Liver (tissue), 9 donors: ENCODE measurements around the gene PRKAB1. TPM values are rescaled to one million over a fixed set of nuclear protein-coding genes. Genes with fewer than 3 reads are reported as not detected.

Source experiments
- DNase-seq: peaks from one replicate; pipeline ENCODE4 v3.0.0-alpha.2; 2017; ENCODE audit warnings: low spot score
- H3K27ac ChIP-seq, 2 donors: one replicate each; pipeline ENCODE4 v1.7.0; 2013; ENCODE audit warnings: inconsistent platforms in 2 of 2, low read length in 2 of 2, control low read depth in 1 of 2, low read depth in 1 of 2, mild to moderate bottlenecking in 1 of 2
- H3K27me3 ChIP-seq, 4 donors: one replicate each; pipeline versions ENCODE4 v1.6.1 to v1.7.0; 2013; ENCODE audit warnings: low read length in 3 of 4, inconsistent platforms in 1 of 4, mild to moderate bottlenecking in 1 of 4, moderate library complexity in 1 of 4; ENCODE audit not compliant: control insufficient read depth in 4 of 4, insufficient read depth in 4 of 4
- H3K36me3 ChIP-seq, 4 donors: one replicate each; pipeline versions ENCODE4 v1.6.1 to v1.7.0; 2013; ENCODE audit warnings: low read length in 3 of 4, mild to moderate bottlenecking in 3 of 4, low read depth in 1 of 4, moderate library complexity in 1 of 4; ENCODE audit not compliant: control insufficient read depth in 4 of 4, insufficient read depth in 3 of 4
- H3K4me1 ChIP-seq, 4 donors: one replicate each; pipeline versions ENCODE4 v1.6.1 to v1.7.0; 2013; ENCODE audit warnings: low read length in 3 of 4, mild to moderate bottlenecking in 3 of 4, moderate library complexity in 1 of 4; ENCODE audit not compliant: control insufficient read depth in 4 of 4, insufficient read depth in 4 of 4
- H3K4me3 ChIP-seq, 3 donors: one replicate each; pipeline versions ENCODE4 v1.6.1 to v1.7.0; 2013; ENCODE audit warnings: low read length in 3 of 3, control low read depth in 1 of 3, low read depth in 1 of 3, mild to moderate bottlenecking in 1 of 3
- H3K9ac ChIP-seq, 2 donors: one replicate each; pipeline ENCODE4 v1.7.0; 2013; ENCODE audit warnings: low read length in 2 of 2, mild to moderate bottlenecking in 2 of 2, moderate library complexity in 2 of 2, control low read depth in 1 of 2, low read depth in 1 of 2
- H3K9me3 ChIP-seq, 4 donors: one replicate each; pipeline versions ENCODE4 v1.6.1 to v1.7.0; 2013; ENCODE audit warnings: low read length in 3 of 4; ENCODE audit not compliant: control insufficient read depth in 4 of 4
- CTCF ChIP-seq: fragments of 150-350 bp; IDR thresholded peaks from 2 replicates; pipeline ENCODE4 v1.5.1; 2017; ENCODE audit warnings: improper control_type of control experiment, low read depth, low read length; ENCODE audit not compliant: missing input control
- EGR1 ChIP-seq, 2 donors: IDR thresholded peaks; 2 replicates each; pipeline ENCODE4 v1.6.1; 2016 to 2018; ENCODE audit warnings: antibody characterized with exemption in 2 of 2, low read depth in 2 of 2
- FOXA1 ChIP-seq: IDR thresholded peaks from 2 replicates; pipeline ENCODE4 v1.6.1; 2016; ENCODE audit warnings: antibody characterized with exemption
- FOXA2 ChIP-seq: IDR thresholded peaks from 2 replicates; pipeline ENCODE4 v1.6.1; 2016; ENCODE audit warnings: antibody characterized with exemption
- GABPA ChIP-seq, 2 donors: IDR thresholded peaks in 1 of 2; conservative IDR thresholded peaks in 1 of 2; 2 replicates each; pipeline ENCODE4 v1.6.1; 2016; ENCODE audit warnings: antibody characterized with exemption in 2 of 2, mild to moderate bottlenecking in 1 of 2, moderate library complexity in 1 of 2
- HNF4A ChIP-seq, 2 donors: conservative IDR thresholded peaks; 2 replicates each; pipeline ENCODE4 v1.6.1; 2016; ENCODE audit warnings: antibody characterized with exemption in 2 of 2, mild to moderate bottlenecking in 2 of 2
- HNF4G ChIP-seq: IDR thresholded peaks from 2 replicates; pipeline ENCODE4 v1.6.1; 2016; ENCODE audit warnings: antibody characterized with exemption
- JUND ChIP-seq, 2 donors: IDR thresholded peaks; 2 replicates each; pipeline ENCODE4 v1.6.1; 2016; ENCODE audit warnings: antibody characterized with exemption in 2 of 2
- MAX ChIP-seq: IDR thresholded peaks from 2 replicates; pipeline ENCODE4 v1.6.1; 2016; ENCODE audit warnings: antibody characterized with exemption
- NR2F2 ChIP-seq: IDR thresholded peaks from 2 replicates; pipeline ENCODE4 v1.6.1; 2016; ENCODE audit warnings: antibody characterized with exemption
- RAD21 ChIP-seq, 2 donors: IDR thresholded peaks; 2 replicates each; pipeline ENCODE4 v1.6.1; 2016; ENCODE audit warnings: antibody characterized with exemption in 2 of 2, mild to moderate bottlenecking in 2 of 2
- RXRA ChIP-seq, 2 donors: IDR thresholded peaks; 2 replicates each; pipeline ENCODE4 v1.6.1; 2017 to 2018; ENCODE audit warnings: antibody characterized with exemption in 2 of 2, mild to moderate bottlenecking in 1 of 2
- SP1 ChIP-seq: IDR thresholded peaks from 2 replicates; pipeline ENCODE4 v1.6.1; 2018; ENCODE audit warnings: antibody characterized with exemption, mild to moderate bottlenecking
- TAF1 ChIP-seq: conservative IDR thresholded peaks from 2 replicates; pipeline ENCODE4 v1.6.1; 2016; ENCODE audit warnings: antibody characterized with exemption, mild to moderate bottlenecking
- YY1 ChIP-seq: IDR thresholded peaks from 2 replicates; pipeline ENCODE4 v1.6.1; 2016; ENCODE audit warnings: antibody characterized with exemption, mild to moderate bottlenecking
- ZBTB33 ChIP-seq: IDR thresholded peaks from 2 replicates; pipeline ENCODE4 v1.6.1; 2016; ENCODE audit warnings: antibody characterized with exemption
- WGBS: extraction: QIAGEN DNeasy Blood & Tissue Kit; methylation state at CpG from one replicate; pipeline ENCODE4 v1.1.7; 2013; 5-methylcytosine and 5-hydroxymethylcytosine counted together
- polyA plus RNA-seq, 2 donors: library from polyadenylated mRNA; stranded (reverse) in 1 of 2; unstranded in 1 of 2; fragments of 200-250 nt in 1 of 2; fragments of >200 nt in 1 of 2; fragmentation: Nextera tagmentation in 1 of 2; extraction: Ambion mirVana in 1 of 2; gene quantifications; one replicate each; pipeline versions ENCODE4 v1.2.1 to v1.2.3, GENCODE V29; 2013 to 2015
- total RNA-seq, 2 donors: library from RNA; depleted of rRNA; stranded (reverse); fragments of >200 nt; gene quantifications; one replicate each; pipeline ENCODE4 v1.2.3, GENCODE V29; 2014
- TF ChIP-seq, protein P1 (sequence below): IDR thresholded peaks from 2 replicates; pipeline ENCODE4 v1.6.1; 2016; ENCODE audit warnings: antibody characterized with exemption
- TF ChIP-seq, protein P2 (sequence below): IDR thresholded peaks from 2 replicates; pipeline ENCODE4 v1.6.1; 2016; ENCODE audit warnings: antibody characterized with exemption, mild to moderate bottlenecking
- donor health status: healthy.
- donor health status: healthy.
- donor health status: healthy.
- donor health status: healthy.
- donor health status: healthy.

The PRKAB1 gene
- total and polyA plus RNA-seq, 4 donors = 10.5 to 29.9 (median 11.3) TPM

DNA sequence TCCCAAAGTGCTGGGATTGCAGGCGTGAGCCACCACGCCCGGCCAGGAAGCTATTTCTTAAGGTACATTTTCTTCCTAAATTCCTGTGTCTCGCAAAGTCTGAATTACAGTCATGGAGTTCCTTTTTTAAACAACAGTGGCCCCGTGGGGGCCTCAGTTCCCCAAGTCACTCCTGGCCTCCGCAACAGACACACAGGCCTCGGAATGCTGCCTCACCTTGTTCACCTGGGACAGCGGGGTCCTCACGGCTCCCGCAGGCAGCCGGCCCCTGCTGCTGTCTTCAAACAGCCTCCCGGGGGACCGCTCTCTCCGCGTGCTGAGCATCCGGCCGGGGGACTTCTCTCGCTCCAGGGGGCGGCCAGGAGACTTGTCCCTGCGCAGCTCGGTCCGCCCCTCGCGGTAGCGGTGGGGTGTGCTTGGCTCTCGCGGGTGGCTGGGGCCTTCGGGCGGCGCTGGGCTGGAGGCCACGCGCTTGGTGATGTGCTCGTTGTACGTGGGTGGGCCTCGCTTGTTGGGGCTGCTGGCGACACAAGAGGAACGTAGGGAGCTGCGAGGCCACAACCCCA is 22.1 kb downstream of the PRKAB1 start:
- TF ChIP-seq SP1 (no peak), YY1 (no peak)
- H3K9ac ChIP-seq = no peak overlapping the region
- no peaks in the 10 kb centered on the region for H3K9me3 ChIP-seq
- 98% methylated on average over 38 of the region's 38 CpGs for WGBS
- DNase-seq = no peak
- no peaks in the 10 kb centered on the region for H3K27me3 ChIP-seq
- H3K27ac ChIP-seq = no peak overlapping the region
- H3K36me3 ChIP-seq = no peaks in the 10 kb centered on the region
- H3K4me1 ChIP-seq = peaks cover 8 to 26% (median 10%) of the 10 kb centered on the region in 4 donors
- H3K4me3 ChIP-seq = no peak overlapping the region

DNA sequence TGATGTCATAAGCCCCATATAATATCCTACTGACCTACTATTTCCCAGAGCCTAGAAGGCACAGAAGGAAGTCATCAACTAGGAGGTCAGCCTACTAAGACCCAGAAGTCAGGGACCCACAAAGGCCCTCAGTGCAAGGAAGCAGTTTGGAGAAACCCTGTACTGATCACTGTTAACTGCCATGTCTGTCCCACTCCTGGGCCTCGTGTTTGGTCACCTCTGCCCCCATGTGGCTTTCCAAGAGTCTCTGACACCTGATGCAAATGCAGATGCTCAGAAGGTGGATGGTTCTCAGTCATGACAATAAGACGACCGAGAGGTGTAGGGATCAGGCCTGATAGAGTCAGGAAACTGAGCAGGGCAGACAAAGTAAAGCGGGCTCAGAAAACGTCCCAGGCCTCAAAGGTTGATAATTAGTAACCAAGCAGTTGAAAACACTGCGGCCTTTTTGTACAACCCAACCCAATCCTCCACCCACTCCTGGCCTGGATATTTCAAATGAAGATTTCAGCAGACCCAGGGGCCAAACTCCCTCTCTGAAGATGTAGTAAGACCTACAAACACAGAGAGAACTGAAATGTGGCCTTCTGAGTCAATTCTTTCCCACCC is 23.4 kb downstream of the PRKAB1 start:
- Histone ChIP-seq H3K36me3 (no peaks in the 10 kb centered on the region), H3K4me1 (peaks cover 0 to 16% (median 4%) of the 10 kb centered on the region in 4 donors), H3K4me3 (no peak overlapping the region), H3K27ac (peak overlapping the region in 1 of 2 donors; percentile 78), H3K9me3 (no peaks in the 10 kb centered on the region), H3K27me3 (no peaks in the 10 kb centered on the region), H3K9ac (no peak overlapping the region)
- TF ChIP-seq RXRA (IDR thresholded peaks at IDR 0.05) (peak in 1 of 2 donors; percentile 33), YY1 (no peak), EGR1 (IDR thresholded peaks at IDR 0.05; ENCODE audit: low read depth in 2 of 2) (no peak), FOXA1 (no peak), FOXA2 (no peak), MAX (peak; percentile 30), NR2F2 (no peak), CTCF (no peak), HNF4A (conservative IDR thresholded peaks at IDR 0.05) (peak; percentile 46 to 51), HNF4G (no peak), RAD21 (IDR thresholded peaks at IDR 0.05) (no peak), ZBTB33 (no peak), TAF1 (no peak), JUND (IDR thresholded peaks at IDR 0.05) (no peak), GABPA (IDR thresholded peaks at IDR 0.05 in 1 of 2, conservative IDR thresholded peaks at IDR 0.05 in 1 of 2) (no peak), SP1 (peak; percentile 56)
- TF ChIP-seq, protein P1, sequence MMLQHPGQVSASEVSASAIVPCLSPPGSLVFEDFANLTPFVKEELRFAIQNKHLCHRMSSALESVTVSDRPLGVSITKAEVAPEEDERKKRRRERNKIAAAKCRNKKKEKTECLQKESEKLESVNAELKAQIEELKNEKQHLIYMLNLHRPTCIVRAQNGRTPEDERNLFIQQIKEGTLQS = no peak
- TF ChIP-seq, protein P2, sequence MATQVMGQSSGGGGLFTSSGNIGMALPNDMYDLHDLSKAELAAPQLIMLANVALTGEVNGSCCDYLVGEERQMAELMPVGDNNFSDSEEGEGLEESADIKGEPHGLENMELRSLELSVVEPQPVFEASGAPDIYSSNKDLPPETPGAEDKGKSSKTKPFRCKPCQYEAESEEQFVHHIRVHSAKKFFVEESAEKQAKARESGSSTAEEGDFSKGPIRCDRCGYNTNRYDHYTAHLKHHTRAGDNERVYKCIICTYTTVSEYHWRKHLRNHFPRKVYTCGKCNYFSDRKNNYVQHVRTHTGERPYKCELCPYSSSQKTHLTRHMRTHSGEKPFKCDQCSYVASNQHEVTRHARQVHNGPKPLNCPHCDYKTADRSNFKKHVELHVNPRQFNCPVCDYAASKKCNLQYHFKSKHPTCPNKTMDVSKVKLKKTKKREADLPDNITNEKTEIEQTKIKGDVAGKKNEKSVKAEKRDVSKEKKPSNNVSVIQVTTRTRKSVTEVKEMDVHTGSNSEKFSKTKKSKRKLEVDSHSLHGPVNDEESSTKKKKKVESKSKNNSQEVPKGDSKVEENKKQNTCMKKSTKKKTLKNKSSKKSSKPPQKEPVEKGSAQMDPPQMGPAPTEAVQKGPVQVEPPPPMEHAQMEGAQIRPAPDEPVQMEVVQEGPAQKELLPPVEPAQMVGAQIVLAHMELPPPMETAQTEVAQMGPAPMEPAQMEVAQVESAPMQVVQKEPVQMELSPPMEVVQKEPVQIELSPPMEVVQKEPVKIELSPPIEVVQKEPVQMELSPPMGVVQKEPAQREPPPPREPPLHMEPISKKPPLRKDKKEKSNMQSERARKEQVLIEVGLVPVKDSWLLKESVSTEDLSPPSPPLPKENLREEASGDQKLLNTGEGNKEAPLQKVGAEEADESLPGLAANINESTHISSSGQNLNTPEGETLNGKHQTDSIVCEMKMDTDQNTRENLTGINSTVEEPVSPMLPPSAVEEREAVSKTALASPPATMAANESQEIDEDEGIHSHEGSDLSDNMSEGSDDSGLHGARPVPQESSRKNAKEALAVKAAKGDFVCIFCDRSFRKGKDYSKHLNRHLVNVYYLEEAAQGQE = no peak
- no peak for DNase-seq
- 56% methylated on average over 6 of the region's 6 CpGs for WGBS
